Measurements from ENCODE around the gene PCDHA3. TPM values are rescaled to one million over a fixed set of nuclear protein-coding genes. Genes with fewer than 3 reads are reported as not detected.
"Not testable (repeated sequence)": the region's sequence is repeated elsewhere in the genome, so short reads cannot be mapped to it uniquely, and the experiment has no call there.

PCDHA3 gene
- total and polyA plus RNA-seq, 9 donors, result 0.05 to 0.23 (median 0.18) TPM

GRCh38 chr5:140794595-140795258 lies 6.1 kb upstream of the PCDHA3 start, which contains the start of gene PCDHA2:
Gene PCDHA2, plus strand, starts transcription at chr5:140794852.
- Histone ChIP-seq H3K4me3 (ENCODE audit: low read length) (no peak within 1 kb of the TSS), H3K27ac (ENCODE audit: low read length) (no peak within 1 kb of the TSS), H3K4me1 (ENCODE audit: control insufficient read depth, insufficient read depth, low read length) (no peaks in the 10 kb centered on the region), H3K27me3 (ENCODE audit: control insufficient read depth, insufficient read depth, low read length) (peaks cover 2% of the 10 kb centered on the region), H3K9me3 (replicated peaks; ENCODE audit: control insufficient read depth, low read depth, low read length) (peaks cover 18% of the 10 kb centered on the region), H3K36me3 (ENCODE audit: control insufficient read depth, insufficient read depth, low read length) (no peaks in the 10 kb centered on the region)
- no peak for DNase-seq
- 20% methylated on average over 24 of the region's 27 CpGs for WGBS (ENCODE audit: insufficient coverage)

GRCh38 chr5:140795259-140795641 lies 5.6 kb upstream of the PCDHA3 start:
- no peaks in the 10 kb centered on the region for H3K36me3 ChIP-seq (ENCODE audit: control insufficient read depth, insufficient read depth, low read length)
- peaks cover 2% of the 10 kb centered on the region for H3K27me3 ChIP-seq (ENCODE audit: control insufficient read depth, insufficient read depth, low read length)
- 4% methylated on average over 5 of the region's 15 CpGs for WGBS (ENCODE audit: insufficient coverage)
- DNase-seq, result no peak
- no peaks in the 10 kb centered on the region for H3K4me1 ChIP-seq (ENCODE audit: control insufficient read depth, insufficient read depth, low read length)
- peaks cover 18% of the 10 kb centered on the region for H3K9me3 ChIP-seq (replicated peaks; ENCODE audit: control insufficient read depth, low read depth, low read length)
- H3K4me3 ChIP-seq (ENCODE audit: low read length), result no peak overlapping the region
- no peak overlapping the region for H3K27ac ChIP-seq (ENCODE audit: low read length)

GRCh38 chr5:140796072-140796717 lies 4.7 kb upstream of the PCDHA3 start:
- H3K9me3 ChIP-seq (replicated peaks; ENCODE audit: control insufficient read depth, low read depth, low read length), result peaks cover 18% of the 10 kb centered on the region
- WGBS (ENCODE audit: insufficient coverage), result 56% methylated on average over 69 of the region's 72 CpGs
- not testable (repeated sequence) for H3K4me1 ChIP-seq (ENCODE audit: control insufficient read depth, insufficient read depth, low read length); H3K27me3 ChIP-seq (ENCODE audit: control insufficient read depth, insufficient read depth, low read length); H3K36me3 ChIP-seq (ENCODE audit: control insufficient read depth, insufficient read depth, low read length); H3K4me3 ChIP-seq (ENCODE audit: low read length); H3K27ac ChIP-seq (ENCODE audit: low read length); DNase-seq

- WGBS (ENCODE audit: insufficient coverage), result 54% methylated on average over 39 of the region's 39 CpGs
- peaks cover 5% of the 10 kb centered on the region for H3K27me3 ChIP-seq (ENCODE audit: control insufficient read depth, insufficient read depth, low read length)
Measured at GRCh38 chr5:140796718-140797095, 4.2 kb upstream of the PCDHA3 start.

GRCh38 chr5:140801494-140801841 lies 611 bp downstream of the PCDHA3 start:
- 9% methylated on average over 13 of the region's 16 CpGs for WGBS (ENCODE audit: insufficient coverage)
- DNase-seq, result no peak

More at GRCh38 chr5:140796718-140797095, 4.2 kb upstream of the PCDHA3 start:
- H3K4me3 ChIP-seq (ENCODE audit: low read length), result no peak overlapping the region
- DNase-seq, result no peak
- H3K4me1 ChIP-seq (ENCODE audit: control insufficient read depth, insufficient read depth, low read length), result no peaks in the 10 kb centered on the region
- H3K27ac ChIP-seq (ENCODE audit: low read length), result no peak overlapping the region
- no peaks in the 10 kb centered on the region for H3K36me3 ChIP-seq (ENCODE audit: control insufficient read depth, insufficient read depth, low read length)
- H3K9me3 ChIP-seq (replicated peaks; ENCODE audit: control insufficient read depth, low read depth, low read length), result peaks cover 20% of the 10 kb centered on the region

GRCh38 chr5:140802381-140802780 lies 1.5 kb downstream of the PCDHA3 start:
- H3K27me3 ChIP-seq (ENCODE audit: control insufficient read depth, insufficient read depth, low read length); DNase-seq; H3K4me1 ChIP-seq (ENCODE audit: control insufficient read depth, insufficient read depth, low read length); H3K36me3 ChIP-seq (ENCODE audit: control insufficient read depth, insufficient read depth, low read length); H3K27ac ChIP-seq (ENCODE audit: low read length); H3K4me3 ChIP-seq (ENCODE audit: low read length): not testable (repeated sequence)
- 49% methylated on average over 42 of the region's 45 CpGs for WGBS (ENCODE audit: insufficient coverage)
- peaks cover 17% of the 10 kb centered on the region for H3K9me3 ChIP-seq (replicated peaks; ENCODE audit: control insufficient read depth, low read depth, low read length)

More at GRCh38 chr5:140801494-140801841, 611 bp downstream of the PCDHA3 start:
- Histone ChIP-seq H3K9me3 (replicated peaks; ENCODE audit: control insufficient read depth, low read depth, low read length) (peaks cover 21% of the 10 kb centered on the region), H3K27ac (ENCODE audit: low read length) (no peak overlapping the region), H3K27me3 (ENCODE audit: control insufficient read depth, insufficient read depth, low read length) (peaks cover 6% of the 10 kb centered on the region), H3K36me3 (ENCODE audit: control insufficient read depth, insufficient read depth, low read length) (no peaks in the 10 kb centered on the region), H3K4me1 (ENCODE audit: control insufficient read depth, insufficient read depth, low read length) (no peaks in the 10 kb centered on the region), H3K4me3 (ENCODE audit: low read length) (no peak overlapping the region)

- Histone ChIP-seq H3K9me3 (replicated peaks; ENCODE audit: control insufficient read depth, low read depth, low read length) (peaks cover 17% of the 10 kb centered on the region), H3K4me3 (ENCODE audit: low read length) (no peak overlapping the region), H3K27ac (ENCODE audit: low read length) (no peak overlapping the region), H3K36me3 (ENCODE audit: control insufficient read depth, insufficient read depth, low read length) (no peaks in the 10 kb centered on the region), H3K27me3 (ENCODE audit: control insufficient read depth, insufficient read depth, low read length) (peaks cover 6% of the 10 kb centered on the region), H3K4me1 (ENCODE audit: control insufficient read depth, insufficient read depth, low read length) (no peaks in the 10 kb centered on the region)
- WGBS (ENCODE audit: insufficient coverage), result 44% methylated on average over 53 of the region's 53 CpGs
- DNase-seq, result no peak
Measured at GRCh38 chr5:140802781-140803271, 2.0 kb downstream of the PCDHA3 start.

- H3K27ac ChIP-seq (ENCODE audit: low read length), result no peak within 1 kb of the TSS
- no peak within 1 kb of the TSS for H3K4me3 ChIP-seq (ENCODE audit: low read length)
- no peaks in the 10 kb centered on the region for H3K36me3 ChIP-seq (ENCODE audit: control insufficient read depth, insufficient read depth, low read length)
- H3K27me3 ChIP-seq (ENCODE audit: control insufficient read depth, insufficient read depth, low read length), result peaks cover 3% of the 10 kb centered on the region
- DNase-seq, result no peak
- 22% methylated on average over 18 of the region's 47 CpGs for WGBS (ENCODE audit: insufficient coverage)
- H3K9me3 ChIP-seq (replicated peaks; ENCODE audit: control insufficient read depth, low read depth, low read length), result peaks cover 13% of the 10 kb centered on the region
- H3K4me1 ChIP-seq (ENCODE audit: control insufficient read depth, insufficient read depth, low read length), result no peaks in the 10 kb centered on the region
Measured at GRCh38 chr5:140806834-140807775, 6.2 kb downstream of the PCDHA3 start, which contains the start of gene PCDHA4. Gene PCDHA4, plus strand, starts transcription at chr5:140807068.

- H3K4me3 ChIP-seq (ENCODE audit: low read length); H3K9me3 ChIP-seq (replicated peaks; ENCODE audit: control insufficient read depth, low read depth, low read length); H3K4me1 ChIP-seq (ENCODE audit: control insufficient read depth, insufficient read depth, low read length); H3K36me3 ChIP-seq (ENCODE audit: control insufficient read depth, insufficient read depth, low read length); H3K27me3 ChIP-seq (ENCODE audit: control insufficient read depth, insufficient read depth, low read length); DNase-seq; H3K27ac ChIP-seq (ENCODE audit: low read length): not testable (repeated sequence)
- WGBS (ENCODE audit: insufficient coverage), result 58% methylated on average over 59 of the region's 62 CpGs
Measured at GRCh38 chr5:140808241-140808888, 7.5 kb downstream of the PCDHA3 start.

Measured in muscle of leg (tissue), 11 donors.